ENCODE data around the gene PRG3. TPM values are rescaled to one million over a fixed set of nuclear protein-coding genes. Genes with fewer than 3 reads are reported as not detected.

Gene PRG3
- total and polyA plus RNA-seq, 9 of the 15 experiments (the other 6 are each of a cell fraction or from before 2014, with no cell fraction given) = 0.18 to 0.55 (median 0.38) TPM; not detected in 6

- Histone ChIP-seq H3K27ac (ENCODE audit: extremely low read depth, low read depth, low read length) (no peak overlapping the region), H3K9me3 (replicated peaks; ENCODE audit: control insufficient read depth, insufficient read depth, low read depth, low read length) (no peaks in the 10 kb centered on the region), H3K4me1 (replicated peaks in 1 of 2; ENCODE audit: control insufficient read depth in 2 of 2, insufficient read depth in 2 of 2, low read length in 2 of 2) (peaks cover 12 to 20% of the 10 kb centered on the region in 2 experiments), H3K9me1 (ENCODE audit: control insufficient read depth, insufficient read depth, low read length) (no peaks in the 10 kb centered on the region), H3K4me3 (no peak overlapping the region), H3K4me2 (ENCODE audit: insufficient read depth, low read length) (no peak overlapping the region), H3K27me3 (ENCODE audit: control insufficient read depth in 2 of 2, insufficient read depth in 2 of 2, low read length in 2 of 2) (peaks cover 6 to 7% of the 10 kb centered on the region in 2 experiments; a peak in 1 of 5 replicates), H3K36me3 (ENCODE audit: control insufficient read depth, insufficient read depth, low read length) (no peaks in the 10 kb centered on the region), H4K20me1 (replicated peaks; ENCODE audit: control insufficient read depth, insufficient read depth, low read length) (no peaks in the 10 kb centered on the region), H3K79me2 (ENCODE audit: control insufficient read depth, insufficient read depth, low read length) (no peaks in the 10 kb centered on the region), H2AFZ (ENCODE audit: low read depth, low read length) (no peak overlapping the region), H3K9ac (ENCODE audit: insufficient read depth in 1 of 2, low read depth in 2 of 2, low read length in 2 of 2) (no peak overlapping the region)
- ChIA-PET POLR2A (no interaction called here), CTCF (ENCODE audit: low intra/inter-chr PET ratio) (no interaction called here)
- TF ChIP-seq SLC30A9 (CRISPR knock-in tag; IDR thresholded peaks at IDR 0.05) (no peak), GATAD2A (IDR thresholded peaks at IDR 0.05) (no peak), ZNF609 (CRISPR knock-in tag; IDR thresholded peaks at IDR 0.05; ENCODE audit: borderline replicate concordance) (no peak), KDM4B (IDR thresholded peaks at IDR 0.05; ENCODE audit: borderline replicate concordance in 2 of 2, low read depth in 1 of 2) (no peak), SIN3B (IDR thresholded peaks at IDR 0.05; ENCODE audit: low read depth) (no peak), MYBL2 (IDR thresholded peaks at IDR 0.05; ENCODE audit: low read depth) (no peak), MYBL2 (CRISPR knock-in tag; IDR thresholded peaks at IDR 0.05; ENCODE audit: borderline replicate concordance) (no peak), EHMT2 (IDR thresholded peaks at IDR 0.05) (no peak), NKRF (IDR thresholded peaks at IDR 0.05; ENCODE audit: borderline replicate concordance) (no peak), SRSF9 (IDR thresholded peaks at IDR 0.05; ENCODE audit: borderline replicate concordance, low read depth, low read length) (no peak)
- in situ Hi-C loops (cut with MboI) = no loop called here
- ATAC-seq (no peak), FAIRE-seq (no peak), DNase-seq (ENCODE audit: extremely low read depth in 1 of 4, low spot score in 3 of 4) (no peak)
- no TSS peak for BruUV-seq (replicated peaks)
- intact Hi-C loops (cut with micrococcal nuclease) = no loop called here
Measured at GRCh38 chr11:57378186-57378585, 2.8 kb downstream of the PRG3 start.

All from K562 (cell line).